ENCODE measurements around the gene IL4I1.

IL4I1 gene

GRCh38 chr19:49871349-49871985, 25.2 kb downstream of the IL4I1 start:
- H3K36me3 Mint-ChIP-seq: peaks cover 5% of the 10 kb centered on the region
- peaks cover 49% of the 10 kb centered on the region for H3K4me1 Mint-ChIP-seq
- H3K27me3 Mint-ChIP-seq: no peaks in the 10 kb centered on the region
- peak overlapping the region; percentile 45 for H3K27ac Mint-ChIP-seq
- no peak for ATAC-seq
- H3K4me3 Mint-ChIP-seq: no peak overlapping the region
- no peaks in the 10 kb centered on the region for H3K9me3 Mint-ChIP-seq

GRCh38 chr19:49870309-49870901, 26.3 kb downstream of the IL4I1 start:
- peaks cover 53% of the 10 kb centered on the region for H3K4me1 Mint-ChIP-seq
- H3K9me3 Mint-ChIP-seq: no peaks in the 10 kb centered on the region
- peaks cover 13% of the 10 kb centered on the region for H3K36me3 Mint-ChIP-seq
- no peak for ATAC-seq
- no peak overlapping the region for H3K4me3 Mint-ChIP-seq
- H3K27me3 Mint-ChIP-seq: no peaks in the 10 kb centered on the region
- H3K27ac Mint-ChIP-seq: no peak overlapping the region

GRCh38 chr19:49869484-49870308, 27.0 kb downstream of the IL4I1 start:
- peaks cover 53% of the 10 kb centered on the region for H3K4me1 Mint-ChIP-seq
- peaks cover 18% of the 10 kb centered on the region for H3K36me3 Mint-ChIP-seq
- H3K27ac Mint-ChIP-seq: no peak overlapping the region

GRCh38 chr19:49869009-49869483, 27.6 kb downstream of the IL4I1 start:
- ATAC-seq: peak; percentile 31
- Mint-ChIP-seq H3K4me1 (peaks cover 59% of the 10 kb centered on the region), H3K27ac (no peak overlapping the region), H3K36me3 (peaks cover 25% of the 10 kb centered on the region), H3K27me3 (no peaks in the 10 kb centered on the region), H3K4me3 (no peak overlapping the region), H3K9me3 (no peaks in the 10 kb centered on the region)

More at GRCh38 chr19:49869484-49870308, 27.0 kb downstream of the IL4I1 start:
- Mint-ChIP-seq H3K9me3 (no peaks in the 10 kb centered on the region), H3K4me3 (no peak overlapping the region), H3K27me3 (no peaks in the 10 kb centered on the region)
- ATAC-seq: peak; percentile 87

- ATAC-seq: peak; percentile 76
- no peak within 1 kb of the TSS for H3K4me3 Mint-ChIP-seq
Observed at GRCh38 chr19:49866933-49867782, 29.5 kb downstream of the IL4I1 start, which contains the start of gene PNKP. TSS of gene PNKP (minus strand) at chr19:49867576. CDS start at chr19:49867204, 372 bp downstream.

GRCh38 chr19:49864890-49865289, 31.8 kb downstream of the IL4I1 start:
- Mint-ChIP-seq H3K27ac (no peak overlapping the region), H3K9me3 (no peaks in the 10 kb centered on the region), H3K36me3 (peaks cover 56% of the 10 kb centered on the region), H3K27me3 (no peaks in the 10 kb centered on the region), H3K4me3 (no peak overlapping the region), H3K4me1 (peaks cover 50% of the 10 kb centered on the region)
- ATAC-seq: no peak

More at GRCh38 chr19:49866933-49867782, 29.5 kb downstream of the IL4I1 start, which contains the start of gene PNKP:
- peaks cover 66% of the 10 kb centered on the region for H3K4me1 Mint-ChIP-seq
- no peaks in the 10 kb centered on the region for H3K27me3 Mint-ChIP-seq
- H3K36me3 Mint-ChIP-seq: peaks cover 40% of the 10 kb centered on the region
- no peaks in the 10 kb centered on the region for H3K9me3 Mint-ChIP-seq
- no peak within 1 kb of the TSS for H3K27ac Mint-ChIP-seq

- no peak for ATAC-seq
- peaks cover 59% of the 10 kb centered on the region for H3K36me3 Mint-ChIP-seq
- H3K9me3 Mint-ChIP-seq: no peaks in the 10 kb centered on the region
- H3K4me1 Mint-ChIP-seq: peaks cover 50% of the 10 kb centered on the region
- no peak overlapping the region for H3K4me3 Mint-ChIP-seq
- H3K27ac Mint-ChIP-seq: no peak overlapping the region
- no peaks in the 10 kb centered on the region for H3K27me3 Mint-ChIP-seq
Observed at GRCh38 chr19:49863935-49864320, 32.8 kb downstream of the IL4I1 start.

GRCh38 chr19:49863254-49863934, 33.3 kb downstream of the IL4I1 start:
- ATAC-seq: no peak
- Mint-ChIP-seq H3K9me3 (no peaks in the 10 kb centered on the region), H3K4me1 (peaks cover 50% of the 10 kb centered on the region), H3K36me3 (peaks cover 64% of the 10 kb centered on the region), H3K27me3 (no peaks in the 10 kb centered on the region), H3K27ac (no peak overlapping the region), H3K4me3 (no peak overlapping the region)

- H3K9me3 Mint-ChIP-seq: no peaks in the 10 kb centered on the region
- no peaks in the 10 kb centered on the region for H3K27me3 Mint-ChIP-seq
- peaks cover 70% of the 10 kb centered on the region for H3K36me3 Mint-ChIP-seq
- H3K4me3 Mint-ChIP-seq: no peak overlapping the region
- no peak for ATAC-seq
- H3K27ac Mint-ChIP-seq: no peak overlapping the region
- H3K4me1 Mint-ChIP-seq: peaks cover 43% of the 10 kb centered on the region
Observed at GRCh38 chr19:49862391-49863253, 34.1 kb downstream of the IL4I1 start.

- ATAC-seq: peak; percentile 24
- H3K27ac Mint-ChIP-seq: no peak overlapping the region
- peaks cover 68% of the 10 kb centered on the region for H3K36me3 Mint-ChIP-seq
- H3K4me1 Mint-ChIP-seq: peaks cover 36% of the 10 kb centered on the region
- no peaks in the 10 kb centered on the region for H3K27me3 Mint-ChIP-seq
- H3K9me3 Mint-ChIP-seq: no peaks in the 10 kb centered on the region
- H3K4me3 Mint-ChIP-seq: no peak overlapping the region
Observed at GRCh38 chr19:49861541-49862378, 34.9 kb downstream of the IL4I1 start.

GRCh38 chr19:49861107-49861506, 35.6 kb downstream of the IL4I1 start:
- H3K27me3 Mint-ChIP-seq: no peaks in the 10 kb centered on the region
- ATAC-seq: no peak
- peaks cover 32% of the 10 kb centered on the region for H3K4me1 Mint-ChIP-seq
- H3K9me3 Mint-ChIP-seq: no peaks in the 10 kb centered on the region
- no peak overlapping the region for H3K4me3 Mint-ChIP-seq
- H3K36me3 Mint-ChIP-seq: peaks cover 61% of the 10 kb centered on the region
- H3K27ac Mint-ChIP-seq: no peak overlapping the region

GRCh38 chr19:49860336-49861102, 36.2 kb downstream of the IL4I1 start:
- peaks cover 31% of the 10 kb centered on the region for H3K4me1 Mint-ChIP-seq
- no peaks in the 10 kb centered on the region for H3K27me3 Mint-ChIP-seq
- no peaks in the 10 kb centered on the region for H3K9me3 Mint-ChIP-seq
- H3K27ac Mint-ChIP-seq: no peak overlapping the region
- peaks cover 60% of the 10 kb centered on the region for H3K36me3 Mint-ChIP-seq
- no peak for ATAC-seq
- no peak overlapping the region for H3K4me3 Mint-ChIP-seq

Data from stimulated activated memory B cell treated with anti-CD40 and anti-IgM and Interleukin-4, amounts not matched to agents 10 μg/mL and 1 μg/mL and 100 μg/mL, for 72 hours (primary cell).